HepG2 (cell line): ENCODE results near the gene TM9SF4. TPM values are rescaled to one million over a fixed set of nuclear protein-coding genes. Genes with fewer than 3 reads are reported as not detected.

ENCODE experiments used
- BRD4 ChIP-seq: sonication (generic); formaldehyde crosslinking; IDR thresholded peaks from 2 replicates; pipeline ENCODE4 v1.4.0; 2020; ENCODE audit warnings: missing genetic modification reagents
- EED ChIP-seq: sonication (generic); formaldehyde crosslinking; IDR thresholded peaks from 2 replicates; pipeline ENCODE4 v1.5.0; 2020; ENCODE audit warnings: mild to moderate bottlenecking, missing genetic modification reagents
- ELF3 ChIP-seq: IDR thresholded peaks from 2 replicates; pipeline ENCODE4 v1.6.1; 2016; ENCODE audit warnings: missing genetic modification reagents, missing compliant biosample characterization
- ESRRA ChIP-seq: sonication (generic); formaldehyde crosslinking; IDR thresholded peaks from 2 replicates; pipeline ENCODE4 v1.5.1; 2020; ENCODE audit warnings: mild to moderate bottlenecking, low read depth, missing genetic modification reagents
- KAT7 ChIP-seq: IDR thresholded peaks from 2 replicates; pipeline ENCODE4 v1.6.1; 2018; ENCODE audit warnings: borderline replicate concordance, missing compliant biosample characterization
- MED1 ChIP-seq: sonication (generic); formaldehyde crosslinking; IDR thresholded peaks from 2 replicates; pipeline ENCODE4 v1.4.0; 2020; ENCODE audit warnings: missing genetic modification reagents
- NFKBIZ ChIP-seq: IDR thresholded peaks from 2 replicates; pipeline ENCODE4 v1.6.1; 2018; ENCODE audit warnings: missing genetic modification reagents, missing compliant biosample characterization
- NR2F2 ChIP-seq: IDR thresholded peaks from 2 replicates; pipeline ENCODE4 v1.6.1; 2012; ENCODE audit warnings: low read depth, inconsistent platforms, borderline replicate concordance
- PCBP2 ChIP-seq: fragments of 200-400 bp; formaldehyde crosslinking; optimal IDR thresholded peaks from 2 replicates; pipeline ENCODE3; 2018; ENCODE audit warnings: low read length, low read depth; ENCODE audit not compliant: poor library complexity, severe bottlenecking
- PHF21A ChIP-seq: sonication (generic); formaldehyde crosslinking; IDR thresholded peaks from 2 replicates; pipeline ENCODE4 v1.5.0; 2020; ENCODE audit warnings: mild to moderate bottlenecking, missing genetic modification reagents
- SMARCC2 ChIP-seq: fragments of 450-650 bp; IDR thresholded peaks from 2 replicates; pipeline ENCODE4 v1.6.1; 2017; ENCODE audit warnings: antibody characterized with exemption, mild to moderate bottlenecking
- TCF7L2 ChIP-seq: IDR thresholded peaks from 2 replicates; pipeline ENCODE4 v1.6.1; 2011; ENCODE audit warnings: mild to moderate bottlenecking, low read depth, low read length, moderate library complexity
- TGIF2 ChIP-seq: IDR thresholded peaks from 2 replicates; pipeline ENCODE4 v1.6.1; 2016; ENCODE audit warnings: control low read depth, missing compliant biosample characterization
- ZNF207 ChIP-seq: fragments of 450-650 bp; IDR thresholded peaks from 2 replicates; pipeline ENCODE4 v1.6.1; 2016; ENCODE audit warnings: antibody characterized with exemption, borderline replicate concordance
- ZNF34 ChIP-seq: sonication (generic); formaldehyde crosslinking; IDR thresholded peaks from 2 replicates; pipeline ENCODE4 v1.4.0; 2020; ENCODE audit warnings: mild to moderate bottlenecking, missing genetic modification reagents, borderline replicate concordance
- ZNF788 ChIP-seq: sonication (generic); formaldehyde crosslinking; IDR thresholded peaks from 2 replicates; pipeline ENCODE4 v1.5.0; 2020; ENCODE audit warnings: mild to moderate bottlenecking, missing genetic modification reagents, borderline replicate concordance
- polyA plus RNA-seq, 8 experiments: library from polyadenylated mRNA; depleted of rRNA in 3 of 8; stranded (reverse) in 7 of 8; unstranded in 1 of 8; fragments of >200 nt; fragmentation: Illumina TruSeq in 4 of 8; extraction: Trizol in 4 of 8; gene quantifications; 2 replicates each; pipeline versions ENCODE4 v1.2.1 to v1.2.3, GENCODE V29; 2011 to 2016; ENCODE audit warnings: low read depth in 4 of 8, missing spikeins in 1 of 8, mixed read lengths in 1 of 8; ENCODE audit not compliant: insufficient read depth in 1 of 8
- total RNA-seq, 5 experiments: library from RNA; depleted of rRNA; stranded (reverse); fragments of >200 nt; fragmentation: Illumina TruSeq; extraction: Trizol; gene quantifications; 2 replicates each; pipeline ENCODE4 v1.2.3, GENCODE V29; 2016; ENCODE audit warnings: low read depth in 1 of 5
- TF ChIP-seq, protein P1 (sequence below): IDR thresholded peaks from 2 replicates; pipeline ENCODE4 v1.6.1; 2016; ENCODE audit warnings: mild to moderate bottlenecking, missing biosample characterization, missing genetic modification reagents
- TF ChIP-seq, protein P2 (sequence below): sonication (generic); formaldehyde crosslinking; IDR thresholded peaks from 2 replicates; pipeline ENCODE4 v1.4.0; 2020; ENCODE audit warnings: missing genetic modification reagents, borderline replicate concordance
- TF ChIP-seq, protein P3 (sequence below): sonication (generic); formaldehyde crosslinking; IDR thresholded peaks from 2 replicates; pipeline ENCODE4 v1.4.0; 2020; ENCODE audit warnings: missing genetic modification reagents
- TF ChIP-seq, protein P4 (sequence below): sonication (generic); formaldehyde crosslinking; IDR thresholded peaks from 2 replicates; pipeline ENCODE4 v1.5.0; 2020; ENCODE audit warnings: mild to moderate bottlenecking, missing genetic modification reagents, borderline replicate concordance
- TF ChIP-seq, protein P5 (sequence below): sonication (generic); formaldehyde crosslinking; IDR thresholded peaks from 2 replicates; pipeline ENCODE4 v1.4.0; 2020; ENCODE audit warnings: missing genetic modification reagents

Gene TM9SF4
- total and polyA plus RNA-seq, 2 of the 13 experiments (the other 11 are each of a cell fraction or from before 2014, with no cell fraction given), result 53.5 to 171 TPM

DNA sequence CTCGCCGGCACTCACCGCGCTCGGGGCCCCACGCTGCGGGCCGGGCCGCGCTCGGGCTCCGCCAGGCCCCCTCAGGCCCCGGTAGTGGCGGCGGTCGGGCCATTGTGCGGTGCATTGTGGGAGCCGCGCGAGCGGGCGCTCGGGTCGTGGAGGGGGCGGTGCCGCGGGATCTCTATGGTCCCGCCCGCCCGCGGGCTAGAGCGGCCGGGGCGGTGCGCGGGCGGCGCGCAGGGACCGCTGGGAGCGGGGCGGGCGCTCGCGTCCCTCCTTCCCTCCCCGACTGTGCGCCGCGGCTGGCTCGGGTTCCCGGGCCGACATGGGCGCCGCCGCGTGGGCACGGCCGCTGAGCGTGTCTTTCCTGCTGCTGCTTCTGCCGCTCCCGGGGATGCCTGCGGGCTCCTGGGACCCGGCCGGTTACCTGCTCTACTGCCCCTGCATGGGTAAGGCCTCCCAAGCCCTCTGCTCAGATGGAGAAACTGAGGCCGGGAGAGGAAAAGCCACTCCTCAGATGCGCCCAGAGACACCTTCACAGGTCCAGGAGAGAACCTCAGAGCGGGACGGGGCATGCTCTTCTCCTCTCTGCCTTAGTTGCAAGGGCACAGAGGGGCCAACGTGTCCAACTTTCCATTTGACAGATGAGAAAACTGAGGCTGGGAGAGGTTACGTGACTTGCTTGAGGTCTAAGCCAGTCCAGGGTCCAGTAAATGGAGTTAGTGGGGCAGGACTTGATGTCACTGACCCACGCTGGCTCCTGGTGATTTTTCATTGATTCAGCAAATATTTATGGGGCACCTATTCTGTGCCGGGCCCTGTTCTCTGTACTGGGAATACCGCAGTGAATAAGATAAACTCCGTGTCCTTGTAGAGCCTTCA is 98.3 kb downstream of the TM9SF4 start, which contains the start of the genes PLAGL2 and POFUT1 (continued):
- TF ChIP-seq ELF3 (CRISPR knock-in tag), result peak; percentile 88
- TF ChIP-seq, protein P1, sequence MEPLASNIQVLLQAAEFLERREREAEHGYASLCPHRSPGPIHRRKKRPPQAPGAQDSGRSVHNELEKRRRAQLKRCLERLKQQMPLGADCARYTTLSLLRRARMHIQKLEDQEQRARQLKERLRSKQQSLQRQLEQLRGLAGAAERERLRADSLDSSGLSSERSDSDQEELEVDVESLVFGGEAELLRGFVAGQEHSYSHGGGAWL, result peak; percentile 86
- TF ChIP-seq ZNF34 (CRISPR knock-in tag), result peak; percentile 86; the same call in 1 of the 2 replicates
- TF ChIP-seq TGIF2 (CRISPR knock-in tag), result no peak; the same call in 1 of the 2 replicates
- TF ChIP-seq PCBP2, result no peak
- peak; percentile 93; the same call in 1 of the 2 replicates for TF ChIP-seq KAT7 (CRISPR knock-in tag)
- no peak for TF ChIP-seq ZNF207
- no peak for TF ChIP-seq EED (CRISPR knock-in tag)
- TF ChIP-seq PHF21A (CRISPR knock-in tag), result peak; percentile 67; the same call in 1 of the 2 replicates
- TF ChIP-seq BRD4, result peak; percentile 79
- no peak; the same call in 1 of the 2 replicates for TF ChIP-seq MED1
- no peak; the same call in 1 of the 2 replicates for TF ChIP-seq NR2F2
- TF ChIP-seq, protein P2, sequence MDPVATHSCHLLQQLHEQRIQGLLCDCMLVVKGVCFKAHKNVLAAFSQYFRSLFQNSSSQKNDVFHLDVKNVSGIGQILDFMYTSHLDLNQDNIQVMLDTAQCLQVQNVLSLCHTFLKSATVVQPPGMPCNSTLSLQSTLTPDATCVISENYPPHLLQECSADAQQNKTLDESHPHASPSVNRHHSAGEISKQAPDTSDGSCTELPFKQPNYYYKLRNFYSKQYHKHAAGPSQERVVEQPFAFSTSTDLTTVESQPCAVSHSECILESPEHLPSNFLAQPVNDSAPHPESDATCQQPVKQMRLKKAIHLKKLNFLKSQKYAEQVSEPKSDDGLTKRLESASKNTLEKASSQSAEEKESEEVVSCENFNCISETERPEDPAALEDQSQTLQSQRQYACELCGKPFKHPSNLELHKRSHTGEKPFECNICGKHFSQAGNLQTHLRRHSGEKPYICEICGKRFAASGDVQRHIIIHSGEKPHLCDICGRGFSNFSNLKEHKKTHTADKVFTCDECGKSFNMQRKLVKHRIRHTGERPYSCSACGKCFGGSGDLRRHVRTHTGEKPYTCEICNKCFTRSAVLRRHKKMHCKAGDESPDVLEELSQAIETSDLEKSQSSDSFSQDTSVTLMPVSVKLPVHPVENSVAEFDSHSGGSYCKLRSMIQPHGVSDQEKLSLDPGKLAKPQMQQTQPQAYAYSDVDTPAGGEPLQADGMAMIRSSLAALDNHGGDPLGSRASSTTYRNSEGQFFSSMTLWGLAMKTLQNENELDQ, result no peak; the same call in 1 of the 2 replicates
- TF ChIP-seq TCF7L2, result no peak
- TF ChIP-seq, protein P3, sequence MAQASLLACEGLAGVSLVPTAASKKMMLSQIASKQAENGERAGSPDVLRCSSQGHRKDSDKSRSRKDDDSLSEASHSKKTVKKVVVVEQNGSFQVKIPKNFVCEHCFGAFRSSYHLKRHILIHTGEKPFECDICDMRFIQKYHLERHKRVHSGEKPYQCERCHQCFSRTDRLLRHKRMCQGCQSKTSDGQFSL (CRISPR knock-in tag), result peak; percentile 74; the same call in 1 of the 2 replicates
- TF ChIP-seq ZNF788 (CRISPR knock-in tag), result peak; percentile 35; the same call in 1 of the 2 replicates
- no peak; the same call in none of the 2 replicates for TF ChIP-seq ESRRA
- TF ChIP-seq, protein P4, sequence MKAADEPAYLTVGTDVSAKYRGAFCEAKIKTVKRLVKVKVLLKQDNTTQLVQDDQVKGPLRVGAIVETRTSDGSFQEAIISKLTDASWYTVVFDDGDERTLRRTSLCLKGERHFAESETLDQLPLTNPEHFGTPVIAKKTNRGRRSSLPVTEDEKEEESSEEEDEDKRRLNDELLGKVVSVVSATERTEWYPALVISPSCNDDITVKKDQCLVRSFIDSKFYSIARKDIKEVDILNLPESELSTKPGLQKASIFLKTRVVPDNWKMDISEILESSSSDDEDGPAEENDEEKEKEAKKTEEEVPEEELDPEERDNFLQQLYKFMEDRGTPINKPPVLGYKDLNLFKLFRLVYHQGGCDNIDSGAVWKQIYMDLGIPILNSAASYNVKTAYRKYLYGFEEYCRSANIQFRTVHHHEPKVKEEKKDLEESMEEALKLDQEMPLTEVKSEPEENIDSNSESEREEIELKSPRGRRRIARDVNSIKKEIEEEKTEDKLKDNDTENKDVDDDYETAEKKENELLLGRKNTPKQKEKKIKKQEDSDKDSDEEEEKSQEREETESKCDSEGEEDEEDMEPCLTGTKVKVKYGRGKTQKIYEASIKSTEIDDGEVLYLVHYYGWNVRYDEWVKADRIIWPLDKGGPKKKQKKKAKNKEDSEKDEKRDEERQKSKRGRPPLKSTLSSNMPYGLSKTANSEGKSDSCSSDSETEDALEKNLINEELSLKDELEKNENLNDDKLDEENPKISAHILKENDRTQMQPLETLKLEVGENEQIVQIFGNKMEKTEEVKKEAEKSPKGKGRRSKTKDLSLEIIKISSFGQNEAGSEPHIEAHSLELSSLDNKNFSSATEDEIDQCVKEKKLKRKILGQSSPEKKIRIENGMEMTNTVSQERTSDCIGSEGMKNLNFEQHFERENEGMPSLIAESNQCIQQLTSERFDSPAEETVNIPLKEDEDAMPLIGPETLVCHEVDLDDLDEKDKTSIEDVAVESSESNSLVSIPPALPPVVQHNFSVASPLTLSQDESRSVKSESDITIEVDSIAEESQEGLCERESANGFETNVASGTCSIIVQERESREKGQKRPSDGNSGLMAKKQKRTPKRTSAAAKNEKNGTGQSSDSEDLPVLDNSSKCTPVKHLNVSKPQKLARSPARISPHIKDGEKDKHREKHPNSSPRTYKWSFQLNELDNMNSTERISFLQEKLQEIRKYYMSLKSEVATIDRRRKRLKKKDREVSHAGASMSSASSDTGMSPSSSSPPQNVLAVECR, result peak; percentile 94
- no peak for TF ChIP-seq SMARCC2
- TF ChIP-seq NFKBIZ, result peak; percentile 54
- TF ChIP-seq, protein P5, sequence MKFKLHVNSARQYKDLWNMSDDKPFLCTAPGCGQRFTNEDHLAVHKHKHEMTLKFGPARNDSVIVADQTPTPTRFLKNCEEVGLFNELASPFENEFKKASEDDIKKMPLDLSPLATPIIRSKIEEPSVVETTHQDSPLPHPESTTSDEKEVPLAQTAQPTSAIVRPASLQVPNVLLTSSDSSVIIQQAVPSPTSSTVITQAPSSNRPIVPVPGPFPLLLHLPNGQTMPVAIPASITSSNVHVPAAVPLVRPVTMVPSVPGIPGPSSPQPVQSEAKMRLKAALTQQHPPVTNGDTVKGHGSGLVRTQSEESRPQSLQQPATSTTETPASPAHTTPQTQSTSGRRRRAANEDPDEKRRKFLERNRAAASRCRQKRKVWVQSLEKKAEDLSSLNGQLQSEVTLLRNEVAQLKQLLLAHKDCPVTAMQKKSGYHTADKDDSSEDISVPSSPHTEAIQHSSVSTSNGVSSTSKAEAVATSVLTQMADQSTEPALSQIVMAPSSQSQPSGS (CRISPR knock-in tag), result peak; percentile 65; the same call in 1 of the 2 replicates
